Bronchial epithelial cell (primary cell): ENCODE results near the gene DUSP10. TPM values are rescaled to one million over a fixed set of nuclear protein-coding genes. Genes with fewer than 3 reads are reported as not detected.

Experiments
- DNase-seq: peaks from one replicate; pipeline ENCODE4 v3.0.0-alpha.2; 2010; ENCODE audit warnings: low read depth
- FAIRE-seq: peaks from 2 replicates; lab custom pipeline; 2011; peaks lifted over from hg19 to GRCh38; lab: Jason Lieb, UNC
- H3K27me3 ChIP-seq: 2 replicates; pipeline ENCODE4 v1.5.1; 2011; ENCODE audit warnings: low read length; ENCODE audit not compliant: control insufficient read depth, insufficient read depth
- H3K36me3 ChIP-seq: 2 replicates; pipeline ENCODE4 v1.5.1; 2011; ENCODE audit warnings: low read length; ENCODE audit not compliant: control insufficient read depth, insufficient read depth
- H3K4me3 ChIP-seq: 2 replicates; pipeline ENCODE4 v1.5.1; 2011; ENCODE audit warnings: mild to moderate bottlenecking, low read depth, low read length, control low read depth
- CTCF ChIP-seq: IDR thresholded peaks from 2 replicates; pipeline ENCODE4 v1.5.1; 2011; ENCODE audit warnings: mild to moderate bottlenecking, moderate library complexity, low read length, control low read depth, inconsistent platforms; ENCODE audit not compliant: insufficient read depth, severe bottlenecking
- total RNA-seq: library from RNA; depleted of rRNA; stranded (reverse); fragments of >200 nt; gene quantifications from 2 replicates; pipeline ENCODE4 v1.2.1, GENCODE V29; 2014

DUSP10 gene
- total RNA-seq, 1 donor from 2014 or later: 36.6 TPM

- H3K27me3 ChIP-seq: no peaks in the 10 kb centered on the region
- no peak for TF ChIP-seq CTCF
- H3K4me3 ChIP-seq: no peak overlapping the region
- FAIRE-seq (no peak), DNase-seq (peak; percentile 31)
- peaks cover 9% of the 10 kb centered on the region for H3K36me3 ChIP-seq
Observed at GRCh38 chr1:221704306-221704705, 37.6 kb downstream of the DUSP10 start.

GRCh38 chr1:221701570-221702186 is 40.2 kb downstream of the DUSP10 start:
- DNase-seq: no peak
- peaks cover 9% of the 10 kb centered on the region for H3K36me3 ChIP-seq
- no peak overlapping the region for H3K4me3 ChIP-seq
- no peaks in the 10 kb centered on the region for H3K27me3 ChIP-seq
- FAIRE-seq: no peak
- TF ChIP-seq CTCF: no peak

GRCh38 chr1:221700948-221701347 is 40.9 kb downstream of the DUSP10 start:
- FAIRE-seq (no peak), DNase-seq (no peak)
- no peak for TF ChIP-seq CTCF
- Histone ChIP-seq H3K27me3 (no peaks in the 10 kb centered on the region), H3K4me3 (no peak overlapping the region), H3K36me3 (peaks cover 7% of the 10 kb centered on the region)

- Histone ChIP-seq H3K4me3 (no peak overlapping the region), H3K27me3 (no peaks in the 10 kb centered on the region), H3K36me3 (peaks cover 5% of the 10 kb centered on the region)
- no peak for TF ChIP-seq CTCF
- FAIRE-seq (no peak), DNase-seq (no peak)
Observed at GRCh38 chr1:221700536-221700935, 41.4 kb downstream of the DUSP10 start.

GRCh38 chr1:221699978-221700519 is 41.8 kb downstream of the DUSP10 start:
- no peaks in the 10 kb centered on the region for H3K27me3 ChIP-seq
- DNase-seq (no peak), FAIRE-seq (no peak)
- no peak for TF ChIP-seq CTCF
- peaks cover 4% of the 10 kb centered on the region for H3K36me3 ChIP-seq
- H3K4me3 ChIP-seq: no peak overlapping the region

GRCh38 chr1:221699577-221699976 is 42.3 kb downstream of the DUSP10 start:
- FAIRE-seq (no peak), DNase-seq (no peak)
- H3K27me3 ChIP-seq: no peaks in the 10 kb centered on the region
- no peak overlapping the region for H3K4me3 ChIP-seq
- H3K36me3 ChIP-seq: peaks cover 4% of the 10 kb centered on the region
- TF ChIP-seq CTCF: no peak
